IMR-90 (cell line): Measurements from ENCODE around the gene XPC. TPM values are rescaled to one million over a fixed set of nuclear protein-coding genes. Genes with fewer than 3 reads are reported as not detected.

Experiments used
- ATAC-seq: fragments of 200-7000 bp; cut with Tn5 transposase; 2 replicates; pipeline ENCODE4 v1.9.1; 2020; ENCODE audit warnings: low read depth, mild to moderate bottlenecking, moderate library complexity
- BruUV-seq: library from RNA; stranded (reverse); fragments of 400-500 nt; replicated peaks from 2 replicates; lab custom pipeline; 2021; lab: Mats Ljungman, UMichigan
- CTCF ChIA-PET: fragments of 300-600 bp; formaldehyde crosslinking; extraction: SDS; loops from one replicate; lab custom pipeline; 2021; ENCODE audit warnings: antibody characterized with exemption; lab: Yijun Ruan, JAX
- POLR2A ChIA-PET: fragments of 300-600 bp; sonication (Branson Sonifier 250); formaldehyde crosslinking; loops from one replicate; lab custom pipeline; 2022; ENCODE audit warnings: antibody characterized with exemption; ENCODE audit not compliant: unreplicated experiment; lab: Charles Lee
- DNase-seq: peaks from one replicate; pipeline ENCODE4 v3.0.0; 2013
- H2AFZ ChIP-seq: replicated peaks from 2 replicates; pipeline ENCODE3; 2013; ENCODE audit warnings: low read length, mild to moderate bottlenecking; ENCODE audit not compliant: poor library complexity
- H2AK5ac ChIP-seq: 2 replicates; pipeline ENCODE4 v1.6.1; 2013; ENCODE audit warnings: low read depth, low read length, inconsistent platforms
- H2AK9ac ChIP-seq: replicated peaks from 2 replicates; pipeline ENCODE3; 2013; ENCODE audit warnings: mild to moderate bottlenecking, low read depth, low read length, moderate library complexity; ENCODE audit not compliant: poor library complexity
- H2BK120ac ChIP-seq: 2 replicates; pipeline ENCODE4 v1.6.1; 2013; ENCODE audit warnings: low read depth, low read length, inconsistent platforms
- H2BK15ac ChIP-seq: 3 replicates; pipeline ENCODE4 v1.6.1; 2013; ENCODE audit warnings: low read depth, low read length, inconsistent platforms
- H2BK20ac ChIP-seq: 2 replicates; pipeline ENCODE4 v1.6.1; 2013; ENCODE audit warnings: low read depth, mild to moderate bottlenecking, inconsistent platforms, low read length, moderate library complexity
- H2BK5ac ChIP-seq: 2 replicates; pipeline ENCODE4 v1.6.1; 2013; ENCODE audit warnings: mild to moderate bottlenecking, low read depth, low read length, inconsistent platforms; ENCODE audit not compliant: poor library complexity, severe bottlenecking
- H3K14ac ChIP-seq: replicated peaks from 2 replicates; pipeline ENCODE4 v1.6.1; 2013; ENCODE audit warnings: low read depth, low read length, inconsistent platforms
- H3K18ac ChIP-seq: 2 replicates; pipeline ENCODE4 v1.6.1; 2013; ENCODE audit warnings: low read depth, low read length, control low read depth
- H3K23ac ChIP-seq: 2 replicates; pipeline ENCODE4 v1.6.1; 2013; ENCODE audit warnings: low read depth, low read length, inconsistent platforms
- H3K27ac ChIP-seq: 2 replicates; pipeline ENCODE4 v1.5.1; 2013; ENCODE audit warnings: mild to moderate bottlenecking, control low read depth, low read length; ENCODE audit not compliant: insufficient read depth
- H3K27me3 ChIP-seq: 2 replicates; pipeline ENCODE4 v1.6.1; 2013; ENCODE audit warnings: low read length; ENCODE audit not compliant: control insufficient read depth, insufficient read depth
- H3K36me3 ChIP-seq: 2 replicates; pipeline ENCODE4 v1.6.1; 2013; ENCODE audit warnings: low read length, mixed read lengths; ENCODE audit not compliant: control insufficient read depth, insufficient read depth
- H3K4ac ChIP-seq: 2 replicates; pipeline ENCODE4 v1.6.1; 2013; ENCODE audit warnings: low read depth, low read length, inconsistent platforms
- H3K4me1 ChIP-seq: 2 replicates; pipeline ENCODE4 v1.6.1; 2013; ENCODE audit warnings: low read length, mixed read lengths; ENCODE audit not compliant: control insufficient read depth, insufficient read depth
- H3K4me2 ChIP-seq: 2 replicates; pipeline ENCODE4 v1.6.1; 2013; ENCODE audit warnings: low read depth, mild to moderate bottlenecking, control low read depth, low read length, moderate library complexity
- H3K4me3 ChIP-seq: 2 replicates; pipeline ENCODE4 v1.5.1; 2013; ENCODE audit warnings: low read depth, mild to moderate bottlenecking, control low read depth, low read length, moderate library complexity; ENCODE audit not compliant: insufficient read depth
- H3K56ac ChIP-seq: 2 replicates; pipeline ENCODE4 v1.6.1; 2013; ENCODE audit warnings: low read length, inconsistent platforms; ENCODE audit not compliant: insufficient read depth; ENCODE audit errors: extremely low read depth
- H3K79me1 ChIP-seq, 2 experiments: 2 replicates each; pipeline ENCODE4 v1.6.1; 2013; ENCODE audit warnings: low read length in 2 of 2, inconsistent platforms in 1 of 2, low read depth in 1 of 2
- H3K9ac ChIP-seq: 2 replicates; pipeline ENCODE4 v1.6.1; 2013; ENCODE audit warnings: low read depth, low read length, control low read depth
- H3K9me1 ChIP-seq: 2 replicates; pipeline ENCODE4 v1.6.1; 2013; ENCODE audit warnings: low read length, inconsistent platforms; ENCODE audit not compliant: insufficient read depth
- H3K9me3 ChIP-seq: 2 replicates; pipeline ENCODE4 v1.6.1; 2013; ENCODE audit warnings: low read length; ENCODE audit not compliant: control insufficient read depth, insufficient read depth
- H4K20me1 ChIP-seq: 2 replicates; pipeline ENCODE4 v1.6.1; 2013; ENCODE audit warnings: low read length, inconsistent platforms; ENCODE audit not compliant: insufficient read depth
- H4K5ac ChIP-seq: 2 replicates; pipeline ENCODE4 v1.6.1; 2013; ENCODE audit warnings: mild to moderate bottlenecking, low read depth, low read length, control low read depth
- H4K8ac ChIP-seq, 2 experiments: 2 replicates each; pipeline ENCODE4 v1.6.1; 2013; ENCODE audit warnings: low read depth in 2 of 2, low read length in 2 of 2, control low read depth in 1 of 2, inconsistent platforms in 1 of 2
- H4K91ac ChIP-seq: 2 replicates; pipeline ENCODE4 v1.6.1; 2013; ENCODE audit warnings: low read depth, low read length, inconsistent platforms; ENCODE audit not compliant: insufficient read depth
- BHLHE40 ChIP-seq: fragments of 150-350 bp; IDR thresholded peaks from 2 replicates; pipeline ENCODE4 v1.6.1; 2016; ENCODE audit warnings: mild to moderate bottlenecking, low read depth, low read length
- CHD1 ChIP-seq: IDR thresholded peaks from 2 replicates; pipeline ENCODE4 v1.6.1; 2012; ENCODE audit warnings: low read depth, low read length, improper control_type of control experiment
- FOS ChIP-seq: fragments of 150-350 bp; IDR thresholded peaks from 2 replicates; pipeline ENCODE4 v1.6.1; 2016; ENCODE audit warnings: low read depth, low read length
- MAFK ChIP-seq: IDR thresholded peaks from 2 replicates; pipeline ENCODE4 v1.6.1; 2012; ENCODE audit warnings: low read depth, low read length, improper control_type of control experiment
- MAZ ChIP-seq: IDR thresholded peaks from 2 replicates; pipeline ENCODE4 v1.6.1; 2012; ENCODE audit warnings: low read depth, mild to moderate bottlenecking, low read length, improper control_type of control experiment, moderate library complexity, borderline replicate concordance
- MXI1 ChIP-seq: IDR thresholded peaks from 2 replicates; pipeline ENCODE4 v1.6.1; 2012; ENCODE audit warnings: low read depth, mild to moderate bottlenecking, low read length, moderate library complexity, borderline replicate concordance
- NFE2L2 ChIP-seq: fragments of 150-350 bp; IDR thresholded peaks from 2 replicates; pipeline ENCODE4 v1.6.1; 2016; ENCODE audit warnings: low read depth, mild to moderate bottlenecking, low read length
- POLR2A ChIP-seq: IDR thresholded peaks from 2 replicates; pipeline ENCODE4 v1.6.1; 2012; ENCODE audit warnings: mild to moderate bottlenecking, low read depth, low read length
- RAD21 ChIP-seq: IDR thresholded peaks from 2 replicates; pipeline ENCODE4 v1.6.1; 2012; ENCODE audit warnings: low read length, improper control_type of control experiment
- RFX5 ChIP-seq: IDR thresholded peaks from 2 replicates; pipeline ENCODE4 v1.8.0; 2012; ENCODE audit warnings: low read depth, mild to moderate bottlenecking, low read length, moderate library complexity
- WGBS, 2 experiments: methylation state at CpG; one replicate each; pipeline versions ENCODE4 v1.1.5 to v1.1.7; 2013; ENCODE audit warnings: missing lambda C conversion rate in 2 of 2; ENCODE audit not compliant: insufficient read length in 1 of 2; ENCODE audit errors: extremely low coverage in 2 of 2; 5-methylcytosine and 5-hydroxymethylcytosine counted together
- dilution Hi-C: fragments of 300-500 bp; cut with HindIII; formaldehyde crosslinking; loops from one replicate; pipeline ENCODE4 v1.14.3; 2018; ENCODE audit warnings: low sequenced_read_pairs; ENCODE audit not compliant: unreplicated experiment
- in situ Hi-C: fragments of 300-500 bp; cut with MboI; formaldehyde crosslinking; loops from 3 replicates; pipeline ENCODE4 v1.14.3; 2019; ENCODE audit warnings: low sequenced_read_pairs, inconsistent platforms, mixed read lengths
- intact Hi-C: fragments of 100-400 bp; cut with micrococcal nuclease; formaldehyde crosslinking; loops from 2 replicates; pipeline ENCODE4 v1.10.0; 2022
- polyA plus RNA-seq, 3 experiments: library from polyadenylated mRNA; depleted of rRNA; stranded (reverse); fragments of >200 nt; gene quantifications; 2 replicates each; pipeline ENCODE4 v1.2.3, GENCODE V29; 2012; ENCODE audit warnings: low replicate concordance in 1 of 3
- total RNA-seq: library from RNA; depleted of rRNA; stranded (reverse); fragments of >200 nt; gene quantifications from 2 replicates; pipeline ENCODE4 v1.2.3, GENCODE V29; 2012
- TF ChIP-seq, protein P1 (sequence below): fragments of 150-350 bp; IDR thresholded peaks from 2 replicates; pipeline ENCODE4 v1.6.1; 2017; ENCODE audit warnings: mild to moderate bottlenecking, antibody characterized with exemption, low read length, low read depth
- TF ChIP-seq, protein P2 (sequence below): fragments of 150-350 bp; IDR thresholded peaks from 2 replicates; pipeline ENCODE4 v1.6.1; 2016; ENCODE audit warnings: low read depth, mild to moderate bottlenecking, low read length, moderate library complexity, borderline replicate concordance
- TF ChIP-seq, protein P3 (sequence below): conservative IDR thresholded peaks from 2 replicates; pipeline ENCODE4 v1.5.1; 2012; ENCODE audit warnings: mild to moderate bottlenecking, low read depth, low read length, improper control_type of control experiment

XPC gene
- total and polyA plus RNA-seq, 2 of the 4 experiments (the other 2 are of a cell fraction) = 30.9 to 48.8 TPM

DNA sequence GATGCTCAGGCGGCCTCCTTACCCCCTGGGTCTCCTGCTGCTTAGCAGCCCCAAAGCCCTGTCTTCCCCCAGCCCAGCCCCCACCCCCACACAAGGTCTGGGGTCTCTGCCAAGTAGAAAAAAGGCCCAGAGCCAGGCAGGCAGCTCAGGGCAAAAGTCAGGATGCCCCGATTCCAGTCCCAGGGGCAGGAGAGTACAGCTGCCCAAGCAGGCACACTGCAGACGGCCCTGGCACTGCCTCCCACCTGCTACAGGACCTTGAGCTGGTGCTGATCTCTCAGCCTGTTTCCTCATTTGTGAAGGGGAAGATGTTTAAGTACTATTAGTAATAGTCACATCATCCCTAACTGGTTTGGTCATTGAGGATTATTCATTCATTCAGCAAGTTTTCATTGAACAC is 41.0 kb downstream of the XPC start:
- Histone ChIP-seq H3K9me3 (no peaks in the 10 kb centered on the region), H4K91ac (no peak overlapping the region), H2AFZ (no peak overlapping the region), H3K9me1 (peaks cover 12% of the 10 kb centered on the region), H3K27me3 (no peaks in the 10 kb centered on the region), H2AK9ac (no peak overlapping the region), H3K4ac (no peak overlapping the region), H4K8ac (no peak overlapping the region), H2AK5ac (no peak overlapping the region), H3K23ac (no peak overlapping the region), H4K5ac (no peak overlapping the region), H3K36me3 (peaks cover 80% of the 10 kb centered on the region), H3K27ac (no peak overlapping the region), H3K4me3 (no peak overlapping the region), H2BK120ac (no peak overlapping the region), H4K20me1 (no peaks in the 10 kb centered on the region), H3K56ac (no peak overlapping the region), H3K4me2 (no peak overlapping the region), H2BK5ac (no peak overlapping the region), H3K14ac (no peak overlapping the region), H3K18ac (no peak overlapping the region), H3K4me1 (peaks cover 11% of the 10 kb centered on the region), H2BK20ac (no peak overlapping the region), H3K79me1 (peaks cover 2 to 16% of the 10 kb centered on the region in 2 experiments; a peak in 2 of 4 replicates), H2BK15ac (no peak overlapping the region), H3K9ac (no peak overlapping the region)
- dilution Hi-C loops (no loop called here), in situ Hi-C loops (loop anchor here (25.0 kb wide), 1 partner anchor 100 kb away; no protein-coding TSS in a partner anchor), intact Hi-C loops (no loop called here)
- ChIA-PET POLR2A (no interaction called here), CTCF (no interaction called here)
- DNase-seq (no peak), ATAC-seq (no peak)
- WGBS, 2 experiments = no CpG with 5 or more reads among the region's 3 CpGs
- no TSS peak for BruUV-seq
- TF ChIP-seq MAFK = no peak
- TF ChIP-seq, protein P1, sequence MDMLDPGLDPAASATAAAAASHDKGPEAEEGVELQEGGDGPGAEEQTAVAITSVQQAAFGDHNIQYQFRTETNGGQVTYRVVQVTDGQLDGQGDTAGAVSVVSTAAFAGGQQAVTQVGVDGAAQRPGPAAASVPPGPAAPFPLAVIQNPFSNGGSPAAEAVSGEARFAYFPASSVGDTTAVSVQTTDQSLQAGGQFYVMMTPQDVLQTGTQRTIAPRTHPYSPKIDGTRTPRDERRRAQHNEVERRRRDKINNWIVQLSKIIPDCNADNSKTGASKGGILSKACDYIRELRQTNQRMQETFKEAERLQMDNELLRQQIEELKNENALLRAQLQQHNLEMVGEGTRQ = no peak
- no peak for TF ChIP-seq BHLHE40
- no peak for TF ChIP-seq MXI1
- TF ChIP-seq RFX5 = no peak
- no peak for TF ChIP-seq MAZ
- TF ChIP-seq CHD1 = no peak
- no peak for TF ChIP-seq POLR2A
- TF ChIP-seq, protein P2, sequence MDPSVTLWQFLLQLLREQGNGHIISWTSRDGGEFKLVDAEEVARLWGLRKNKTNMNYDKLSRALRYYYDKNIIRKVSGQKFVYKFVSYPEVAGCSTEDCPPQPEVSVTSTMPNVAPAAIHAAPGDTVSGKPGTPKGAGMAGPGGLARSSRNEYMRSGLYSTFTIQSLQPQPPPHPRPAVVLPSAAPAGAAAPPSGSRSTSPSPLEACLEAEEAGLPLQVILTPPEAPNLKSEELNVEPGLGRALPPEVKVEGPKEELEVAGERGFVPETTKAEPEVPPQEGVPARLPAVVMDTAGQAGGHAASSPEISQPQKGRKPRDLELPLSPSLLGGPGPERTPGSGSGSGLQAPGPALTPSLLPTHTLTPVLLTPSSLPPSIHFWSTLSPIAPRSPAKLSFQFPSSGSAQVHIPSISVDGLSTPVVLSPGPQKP = no peak
- no peak for TF ChIP-seq NFE2L2
- TF ChIP-seq RAD21 = no peak
- TF ChIP-seq, protein P3, sequence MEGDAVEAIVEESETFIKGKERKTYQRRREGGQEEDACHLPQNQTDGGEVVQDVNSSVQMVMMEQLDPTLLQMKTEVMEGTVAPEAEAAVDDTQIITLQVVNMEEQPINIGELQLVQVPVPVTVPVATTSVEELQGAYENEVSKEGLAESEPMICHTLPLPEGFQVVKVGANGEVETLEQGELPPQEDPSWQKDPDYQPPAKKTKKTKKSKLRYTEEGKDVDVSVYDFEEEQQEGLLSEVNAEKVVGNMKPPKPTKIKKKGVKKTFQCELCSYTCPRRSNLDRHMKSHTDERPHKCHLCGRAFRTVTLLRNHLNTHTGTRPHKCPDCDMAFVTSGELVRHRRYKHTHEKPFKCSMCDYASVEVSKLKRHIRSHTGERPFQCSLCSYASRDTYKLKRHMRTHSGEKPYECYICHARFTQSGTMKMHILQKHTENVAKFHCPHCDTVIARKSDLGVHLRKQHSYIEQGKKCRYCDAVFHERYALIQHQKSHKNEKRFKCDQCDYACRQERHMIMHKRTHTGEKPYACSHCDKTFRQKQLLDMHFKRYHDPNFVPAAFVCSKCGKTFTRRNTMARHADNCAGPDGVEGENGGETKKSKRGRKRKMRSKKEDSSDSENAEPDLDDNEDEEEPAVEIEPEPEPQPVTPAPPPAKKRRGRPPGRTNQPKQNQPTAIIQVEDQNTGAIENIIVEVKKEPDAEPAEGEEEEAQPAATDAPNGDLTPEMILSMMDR = no peak
- TF ChIP-seq FOS = no peak
